Transverse colon (tissue), 4 donors: ENCODE measurements around the gene IFIT2. TPM values are rescaled to one million over a fixed set of nuclear protein-coding genes. Genes with fewer than 3 reads are reported as not detected.
"Not testable (repeated sequence)": the region's sequence is repeated elsewhere in the genome, so short reads cannot be mapped to it uniquely, and the experiment has no call there.

Experiments
- DNase-seq: peaks from one replicate; pipeline ENCODE4 v3.0.0-alpha.2; 2019
- H3K27ac ChIP-seq, 4 donors: fragments of 200-600 bp; sonication (generic); 2 replicates each; pipeline ENCODE4 v1.5.1; 2016 to 2018; ENCODE audit warnings: inconsistent platforms in 4 of 4
- H3K27me3 ChIP-seq: fragments of 200-600 bp; sonication (generic); 2 replicates; pipeline ENCODE4 v1.5.1; 2017; ENCODE audit warnings: inconsistent platforms
- H3K36me3 ChIP-seq, 4 donors: fragments of 200-600 bp; sonication (generic); 2 replicates each; pipeline ENCODE4 v1.5.1; 2017 to 2019; ENCODE audit warnings: inconsistent platforms in 4 of 4
- H3K4me1 ChIP-seq, 4 donors: fragments of 200-600 bp; sonication (generic); 2 replicates each; pipeline ENCODE4 v1.5.1; 2017 to 2020; ENCODE audit warnings: inconsistent platforms in 4 of 4
- H3K4me3 ChIP-seq, 4 donors: fragments of 200-600 bp; sonication (generic); 1 replicate in 1 of 4; 2 replicates in 3 of 4; pipeline versions ENCODE4 v1.5.1 to v1.6.1; 2017 to 2019; ENCODE audit warnings: inconsistent platforms in 4 of 4
- H3K9me3 ChIP-seq, 2 donors: fragments of 200-600 bp; sonication (generic); 2 replicates each; pipeline ENCODE4 v1.5.1; 2017 to 2019; ENCODE audit warnings: inconsistent platforms in 2 of 2
- CTCF ChIP-seq, 5 experiments: fragments of 200-600 bp in 3 of 5; fragments of 450-650 bp in 2 of 5; sonication (generic) in 3 of 5; IDR thresholded peaks; 1 replicate in 2 of 5; 2 replicates in 3 of 5; pipeline ENCODE4 v1.5.1; 2016 to 2017; ENCODE audit warnings: antibody characterized with exemption in 5 of 5, inconsistent platforms in 3 of 5, mild to moderate bottlenecking in 2 of 5, moderate library complexity in 1 of 5
- EP300 ChIP-seq: sonication (generic); formaldehyde crosslinking; IDR thresholded peaks from one replicate; pipeline ENCODE4 v1.6.1; 2017; ENCODE audit warnings: antibody characterized with exemption, low read depth
- POLR2A ChIP-seq: fragments of 450-650 bp; IDR thresholded peaks from one replicate; pipeline ENCODE4 v1.6.1; 2016; ENCODE audit warnings: antibody characterized with exemption, mild to moderate bottlenecking, moderate library complexity
- POLR2AphosphoS5 ChIP-seq, 3 donors: sonication (generic); formaldehyde crosslinking; IDR thresholded peaks; one replicate each; pipeline ENCODE4 v1.6.1; 2016; ENCODE audit warnings: antibody characterized with exemption in 3 of 3
- WGBS, 2 donors: methylation state at CpG; one replicate each; pipeline ENCODE4 v1.1.5; 2018; ENCODE audit warnings: low coverage in 1 of 2; 5-methylcytosine and 5-hydroxymethylcytosine counted together
- in situ Hi-C, 4 donors: fragments of 200-750 bp; cut with MboI; loops; one replicate each; pipeline versions ENCODE4 v1.15.0 to v1.15.1; 2017; ENCODE audit warnings: low sequenced_read_pairs in 3 of 4, low pct_ligation_motif_present in 1 of 4, low pct_unique_long_range_greater_than_20kb in 1 of 4
- intact Hi-C: fragments of 100-400 bp; cut with DNase I; formaldehyde crosslinking; loops from one replicate; pipeline ENCODE4 v1.15.1; 2023; ENCODE audit warnings: low total_unique reads
- total RNA-seq, 4 donors: library from RNA; depleted of rRNA; stranded (reverse); fragments of >200 nt; gene quantifications; one replicate each; pipeline ENCODE4 v1.1.0, GENCODE V29; 2016

The IFIT2 gene
- total RNA-seq, 4 donors from 2014 or later: 0.20 to 7.0 (median 2.3) TPM

- peak; percentile 28 for DNase-seq
- peak overlapping the region; percentile 67 to 87 (median 78) for H3K27ac ChIP-seq
- TF ChIP-seq EP300 (no peak), POLR2A (no peak), CTCF (IDR thresholded peaks at IDR 0.05) (no peak), POLR2AphosphoS5 (IDR thresholded peaks at IDR 0.05) (peak in 2 of 3 donors; percentile 37 to 39)
- peaks cover 10 to 19% (median 13%) of the 10 kb centered on the region in 4 donors for H3K4me1 ChIP-seq
- no peaks in the 10 kb centered on the region for H3K9me3 ChIP-seq
- 29 to 30% methylated on average over 2 to 4 of the region's 4 CpGs for WGBS, 2 donors
- H3K4me3 ChIP-seq: no peak overlapping the region
- in situ Hi-C loops: no loop called here
- H3K36me3 ChIP-seq: no peaks in the 10 kb centered on the region
- intact Hi-C loops: no loop called here
- H3K27me3 ChIP-seq: no peaks in the 10 kb centered on the region
Measured at GRCh38 chr10:89283936-89284475, 17.8 kb upstream of the IFIT2 start.

GRCh38 chr10:89284711-89285110 lies 17.1 kb upstream of the IFIT2 start:
- H3K36me3 ChIP-seq, in situ Hi-C loops, H3K9me3 ChIP-seq, intact Hi-C loops, DNase-seq, H3K4me3 ChIP-seq, H3K27me3 ChIP-seq: not testable (repeated sequence)
- H3K4me1 ChIP-seq: peaks cover 10 to 15% (median 11%) of the 10 kb centered on the region in 4 donors
- WGBS, 2 donors: 86 to 90% methylated on average over 4 to 6 of the region's 6 CpGs
- peak overlapping the region; percentile 67 to 87 (median 78) for H3K27ac ChIP-seq

- H3K27me3 ChIP-seq, H3K4me3 ChIP-seq, intact Hi-C loops, H3K9me3 ChIP-seq, DNase-seq, H3K36me3 ChIP-seq, in situ Hi-C loops: not testable (repeated sequence)
- Histone ChIP-seq H3K27ac (peak overlapping the region in 3 of 4 donors; percentile 78 to 87 (median 79)), H3K4me1 (peaks cover 10 to 15% (median 11%) of the 10 kb centered on the region in 4 donors)
- 70 to 84% methylated on average over 4 of the region's 4 CpGs for WGBS, 2 donors
Measured at GRCh38 chr10:89285303-89285702, 16.5 kb upstream of the IFIT2 start.

- H3K9me3 ChIP-seq: no peaks in the 10 kb centered on the region
- in situ Hi-C loops: no loop called here
Measured at GRCh38 chr10:89294721-89295239, 7.1 kb upstream of the IFIT2 start.

More at GRCh38 chr10:89294721-89295239, 7.1 kb upstream of the IFIT2 start:
- Histone ChIP-seq H3K4me3 (no peak overlapping the region), H3K36me3 (no peaks in the 10 kb centered on the region), H3K27ac (no peak overlapping the region), H3K4me1 (peaks cover 3 to 19% (median 11%) of the 10 kb centered on the region in 4 donors), H3K27me3 (no peaks in the 10 kb centered on the region)
- no peak for DNase-seq
- intact Hi-C loops: loop anchor here (10.0 kb wide), 1 partner anchor 300 kb away; the partner anchor contains the start of gene FAS
- WGBS, 2 donors: 62 to 82% methylated on average over 1 to 3 of the region's 3 CpGs
- no peak for TF ChIP-seq EP300
- TF ChIP-seq CTCF (IDR thresholded peaks at IDR 0.05): no peak
- no peak for TF ChIP-seq POLR2AphosphoS5 (IDR thresholded peaks at IDR 0.05)
- no peak for TF ChIP-seq POLR2A
